HEK293T (cell line): ENCODE data around the gene CEP78.
A peak's percentile ranks its signal among the peaks of the same experiment; 100 is the strongest.

Experiments used
- CTCF ChIA-PET: fragments of 350-600 bp; formaldehyde crosslinking; extraction: SDS; loops from one replicate; lab custom pipeline; 2021; ENCODE audit warnings: antibody characterized with exemption, inconsistent platforms; lab: Yijun Ruan, JAX
- POLR2A ChIA-PET: fragments of 350-600 bp; formaldehyde crosslinking; extraction: SDS; loops from one replicate; lab custom pipeline; 2020; ENCODE audit warnings: antibody characterized with exemption, inconsistent platforms; lab: Yijun Ruan, JAX
- DNase-seq: peaks from one replicate; pipeline ENCODE4 v3.0.0; 2012; ENCODE audit warnings: mixed read lengths; ENCODE audit errors: extremely low spot score
- ARNT ChIP-seq: fragments of 450-650 bp; IDR thresholded peaks from 2 replicates; pipeline ENCODE4 v1.6.1; 2017; ENCODE audit warnings: mild to moderate bottlenecking
- BHLHE40 ChIP-seq: fragments of 450-650 bp; IDR thresholded peaks from 2 replicates; pipeline ENCODE4 v1.6.1; 2016; ENCODE audit warnings: mild to moderate bottlenecking, moderate library complexity, borderline replicate concordance
- CTBP1 ChIP-seq: fragments of 450-650 bp; IDR thresholded peaks from 2 replicates; pipeline ENCODE4 v1.6.1; 2016; ENCODE audit warnings: borderline replicate concordance
- ELF4 ChIP-seq: fragments of 450-650 bp; IDR thresholded peaks from 2 replicates; pipeline ENCODE4 v1.6.1; 2017; ENCODE audit warnings: antibody characterized with exemption
- FOXA1 ChIP-seq: fragments of 450-650 bp; IDR thresholded peaks from 2 replicates; pipeline ENCODE4 v1.6.1; 2016; ENCODE audit warnings: mild to moderate bottlenecking
- FOXK2 ChIP-seq: fragments of 450-650 bp; IDR thresholded peaks from 2 replicates; pipeline ENCODE4 v1.6.1; 2016; ENCODE audit warnings: mild to moderate bottlenecking
- FOXM1 ChIP-seq: fragments of 450-650 bp; IDR thresholded peaks from 2 replicates; pipeline ENCODE4 v1.6.1; 2017; ENCODE audit warnings: mild to moderate bottlenecking, borderline replicate concordance
- HDGF ChIP-seq: fragments of 450-650 bp; IDR thresholded peaks from 2 replicates; pipeline ENCODE4 v1.6.1; 2017; ENCODE audit warnings: antibody characterized with exemption, borderline replicate concordance
- L3MBTL2 ChIP-seq: fragments of 450-650 bp; conservative IDR thresholded peaks from 2 replicates; pipeline ENCODE4 v1.6.1; 2016; ENCODE audit warnings: mild to moderate bottlenecking
- LEF1 ChIP-seq: fragments of 450-650 bp; IDR thresholded peaks from 2 replicates; pipeline ENCODE4 v1.6.1; 2017; ENCODE audit warnings: mild to moderate bottlenecking, borderline replicate concordance
- NFRKB ChIP-seq: fragments of 450-650 bp; IDR thresholded peaks from 2 replicates; pipeline ENCODE4 v1.6.1; 2016; ENCODE audit warnings: mild to moderate bottlenecking, moderate library complexity
- SP1 ChIP-seq: fragments of 450-650 bp; IDR thresholded peaks from 2 replicates; pipeline ENCODE4 v1.6.1; 2017
- SUZ12 ChIP-seq: fragments of 450-650 bp; IDR thresholded peaks from 2 replicates; pipeline ENCODE4 v1.6.1; 2016; ENCODE audit warnings: mild to moderate bottlenecking
- TARDBP ChIP-seq: fragments of 450-650 bp; IDR thresholded peaks from 2 replicates; pipeline ENCODE4 v1.6.1; 2016
- ZNF384 ChIP-seq: fragments of 450-650 bp; IDR thresholded peaks from 2 replicates; pipeline ENCODE4 v1.6.1; 2016
- TF ChIP-seq, protein P1 (sequence below): fragments of 450-650 bp; IDR thresholded peaks from 2 replicates; pipeline ENCODE4 v1.6.1; 2016

CEP78 gene

DNA sequence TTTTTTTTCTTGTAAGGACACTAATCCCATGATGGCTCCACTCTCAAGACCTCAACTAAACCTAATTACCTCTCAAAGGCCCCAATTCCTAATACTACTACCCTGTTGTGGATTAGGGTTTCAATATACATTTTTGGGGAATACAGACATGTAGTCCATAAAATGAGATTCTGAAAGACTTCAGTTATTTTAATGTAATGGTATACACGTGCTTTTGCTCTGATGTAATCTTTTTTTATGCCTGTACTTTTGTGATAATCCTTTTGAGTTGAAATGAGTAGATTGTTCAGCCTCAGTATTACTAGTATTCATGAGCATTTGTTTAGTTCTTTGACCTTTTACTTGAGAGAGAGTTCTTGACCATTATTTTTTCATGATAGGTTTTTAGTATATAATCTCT is 9.5 kb downstream of the CEP78 start:
- no peak for DNase-seq
- TF ChIP-seq L3MBTL2 (no peak), ARNT (no peak), FOXM1 (no peak), LEF1 (no peak), FOXA1 (no peak), HDGF (no peak)
- TF ChIP-seq, protein P1, sequence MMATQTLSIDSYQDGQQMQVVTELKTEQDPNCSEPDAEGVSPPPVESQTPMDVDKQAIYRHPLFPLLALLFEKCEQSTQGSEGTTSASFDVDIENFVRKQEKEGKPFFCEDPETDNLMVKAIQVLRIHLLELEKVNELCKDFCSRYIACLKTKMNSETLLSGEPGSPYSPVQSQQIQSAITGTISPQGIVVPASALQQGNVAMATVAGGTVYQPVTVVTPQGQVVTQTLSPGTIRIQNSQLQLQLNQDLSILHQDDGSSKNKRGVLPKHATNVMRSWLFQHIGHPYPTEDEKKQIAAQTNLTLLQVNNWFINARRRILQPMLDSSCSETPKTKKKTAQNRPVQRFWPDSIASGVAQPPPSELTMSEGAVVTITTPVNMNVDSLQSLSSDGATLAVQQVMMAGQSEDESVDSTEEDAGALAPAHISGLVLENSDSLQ, result no peak
- ChIA-PET CTCF (no interaction called here), POLR2A (no interaction called here)

DNA sequence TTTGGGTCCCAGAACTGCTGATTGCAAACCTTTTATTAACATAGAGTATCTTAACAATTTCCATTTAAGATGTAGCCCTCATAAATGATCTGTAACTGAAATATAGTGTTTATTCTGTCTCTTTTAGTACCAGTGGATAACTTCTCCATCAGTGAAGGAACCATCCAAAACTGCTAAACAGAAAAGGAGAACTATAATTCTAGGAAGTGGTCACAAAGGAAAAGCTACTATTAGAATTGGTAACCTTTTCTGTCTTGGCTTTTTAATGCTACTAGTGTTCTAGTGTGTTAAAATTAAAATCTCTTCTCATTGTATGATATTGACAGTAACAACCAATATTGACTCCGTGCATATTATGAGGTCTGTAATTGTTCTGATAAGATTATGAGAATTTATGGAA is 12.8 kb downstream of the CEP78 start:
- POLR2A ChIA-PET, result no interaction called here
- CTCF ChIA-PET, result no interaction called here
- no peak for DNase-seq
- TF ChIP-seq BHLHE40, result no peak
- TF ChIP-seq LEF1, result no peak
- TF ChIP-seq SP1, result no peak
- TF ChIP-seq FOXA1, result no peak
- TF ChIP-seq CTBP1, result no peak
- TF ChIP-seq, protein P1, result no peak
- no peak for TF ChIP-seq FOXK2
- no peak for TF ChIP-seq ELF4
- no peak for TF ChIP-seq HDGF
- no peak for TF ChIP-seq NFRKB
- no peak for TF ChIP-seq L3MBTL2
- no peak for TF ChIP-seq TARDBP
- no peak for TF ChIP-seq ARNT
- TF ChIP-seq FOXM1, result no peak
- no peak for TF ChIP-seq ZNF384
- TF ChIP-seq SUZ12, result no peak

DNA sequence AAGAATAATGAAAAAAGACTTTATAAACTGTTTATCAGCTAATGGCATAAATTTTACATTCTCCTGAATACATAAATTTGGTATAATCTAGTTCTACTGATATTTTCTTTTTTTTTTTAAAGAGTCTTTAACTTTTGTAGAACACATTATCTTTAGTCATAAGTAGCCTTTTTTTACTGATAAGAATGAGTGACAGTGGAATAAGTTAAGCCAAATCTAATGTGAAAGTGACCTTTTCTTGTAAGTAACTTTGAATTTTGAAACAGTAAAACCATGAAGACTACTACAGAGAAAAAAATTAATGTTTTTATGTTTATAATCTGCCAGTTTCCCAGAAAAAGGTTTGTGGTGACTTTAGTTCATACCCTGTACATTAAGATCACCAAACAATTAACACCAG is 13.7 kb downstream of the CEP78 start:
- no peak for DNase-seq
- TF ChIP-seq FOXM1 (no peak), NFRKB (no peak), TARDBP (no peak)
- POLR2A ChIA-PET, result no interaction called here
- CTCF ChIA-PET, result no interaction called here

DNA sequence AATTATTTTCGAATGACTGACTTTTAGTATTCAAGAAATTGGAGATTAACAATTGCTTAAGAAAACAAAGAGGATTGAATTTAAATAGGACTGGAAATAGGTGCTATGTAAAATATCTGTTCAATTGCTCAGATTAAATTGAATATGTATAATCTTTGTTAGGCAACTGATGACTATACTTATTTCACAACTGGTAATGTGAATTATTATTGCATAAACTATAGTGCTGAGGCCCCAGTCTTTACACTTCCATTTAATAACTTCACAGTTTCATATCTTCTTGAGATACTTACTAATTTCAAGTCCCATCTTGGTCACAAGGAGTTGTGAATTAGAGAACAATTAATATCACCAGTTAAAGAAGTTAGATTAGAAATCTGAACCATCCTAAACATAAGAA is 16.7 kb downstream of the CEP78 start:
- ChIA-PET CTCF (no interaction called here), POLR2A (no interaction called here)
- TF ChIP-seq FOXM1, result no peak
- TF ChIP-seq HDGF, result no peak
- TF ChIP-seq NFRKB, result no peak
- no peak for TF ChIP-seq SP1
- TF ChIP-seq, protein P1, result no peak
- no peak for TF ChIP-seq ELF4
- TF ChIP-seq CTBP1, result no peak
- no peak for TF ChIP-seq ARNT
- no peak for TF ChIP-seq L3MBTL2
- TF ChIP-seq TARDBP, result no peak
- no peak for TF ChIP-seq BHLHE40
- TF ChIP-seq SUZ12, result no peak
- TF ChIP-seq FOXA1, result no peak
- no peak for TF ChIP-seq FOXK2
- TF ChIP-seq ZNF384, result no peak
- TF ChIP-seq LEF1, result no peak
- no peak for DNase-seq

DNA sequence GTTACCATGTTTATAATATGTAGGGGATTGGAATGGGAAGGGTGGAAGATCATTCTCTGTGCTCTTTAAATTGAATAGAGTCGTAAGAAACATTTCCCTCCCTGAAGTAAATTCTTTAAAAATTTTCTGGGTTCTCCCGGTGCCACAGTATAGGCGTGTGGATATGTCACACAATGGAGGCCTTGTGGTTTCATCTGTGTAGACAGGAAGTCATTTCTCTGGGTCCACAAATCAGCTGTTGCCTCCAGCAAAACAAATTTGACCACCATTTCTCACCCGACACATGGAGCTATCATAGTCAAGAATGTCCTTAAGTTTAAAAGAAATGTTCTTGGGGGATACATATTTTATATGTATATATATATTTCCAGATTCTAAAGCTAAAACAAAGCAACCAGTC is 17.4 kb downstream of the CEP78 start:
- TF ChIP-seq ARNT (no peak), FOXK2 (no peak), BHLHE40 (no peak), HDGF (no peak), FOXA1 (no peak), ZNF384 (no peak), L3MBTL2 (no peak), CTBP1 (no peak), NFRKB (no peak), LEF1 (no peak)
- DNase-seq, result no peak
- CTCF ChIA-PET, result no interaction called here
- POLR2A ChIA-PET, result no interaction called here

DNA sequence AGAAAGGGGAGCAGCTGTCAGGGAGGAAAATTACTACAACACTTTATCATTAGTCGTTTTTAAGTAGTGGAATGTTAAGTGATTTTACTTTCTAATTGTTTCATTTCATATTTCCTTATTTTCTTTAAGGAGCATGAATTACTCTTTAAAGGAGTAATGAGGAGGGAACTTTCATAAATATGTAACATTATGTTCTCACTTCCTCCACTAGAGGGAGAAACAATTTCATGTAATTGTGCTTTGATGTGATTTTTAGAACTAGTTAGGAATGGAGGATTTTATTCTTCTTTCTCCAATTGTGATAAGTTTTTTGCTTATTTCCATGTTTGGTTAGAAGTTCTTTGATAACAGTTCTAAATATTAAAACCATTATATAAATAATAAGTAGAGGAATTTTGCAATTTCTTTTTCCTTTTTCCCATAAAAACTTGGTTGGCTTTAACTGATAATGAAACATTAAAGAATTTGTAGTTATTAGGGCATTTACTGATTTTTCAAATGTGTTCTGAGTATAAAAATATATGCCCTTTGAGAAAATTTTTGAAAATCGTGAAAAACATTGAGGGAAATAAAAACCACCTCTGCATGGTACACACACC is 25.6 kb downstream of the CEP78 start:
- peak; percentile 12 for DNase-seq
- ChIA-PET CTCF (no interaction called here), POLR2A (no interaction called here)
- TF ChIP-seq FOXA1 (no peak), TARDBP (no peak), L3MBTL2 (no peak), HDGF (no peak), NFRKB (no peak), ARNT (no peak), ELF4 (no peak), SP1 (no peak), SUZ12 (no peak), BHLHE40 (no peak), ZNF384 (no peak)
- TF ChIP-seq, protein P1, result no peak
